ENCODE measurements around the gene VPREB3. TPM values are rescaled to one million over a fixed set of nuclear protein-coding genes. Genes with fewer than 3 reads are reported as not detected.

The VPREB3 gene
- total and polyA plus RNA-seq, 10 of the 15 experiments (the other 5 are each of a cell fraction or from before 2014, with no cell fraction given) = 0.75 to 79.5 (median 23.8) TPM

- ChIA-PET CTCF (interaction anchor here (0.7 to 2.7 kb wide), 6 partner anchors 50 to 184 kb away, joined by 3 to 14 read pairs (median 5); partner anchors contain the start of gene SLC2A11), SMC1A (ENCODE audit: uncharacterized antibody, unreplicated experiment) (interaction anchor here (0.8 to 1.9 kb wide), 2 partner anchors 69 to 70 kb away, joined by 3 to 4 read pairs; no protein-coding TSS in a partner anchor), POLR2A (interaction anchor here (0.7 to 1.6 kb wide), 4 partner anchors 56 to 733 kb away, joined by 3 to 4 read pairs (median 4); no protein-coding TSS in a partner anchor), RAD21 (ENCODE audit: unreplicated experiment) (interaction anchor here (0.6 to 2.9 kb wide), 4 partner anchors 68 to 76 kb away, joined by 3 to 11 read pairs (median 6); no protein-coding TSS in a partner anchor)
- no peak for TF ChIP-seq MTA2 (IDR thresholded peaks at IDR 0.05; ENCODE audit: low read depth)
- TF ChIP-seq SREBF2 (IDR thresholded peaks at IDR 0.05; ENCODE audit: low read length) = no peak
- in situ Hi-C loops (cut with MboI) (no loop called here), intact Hi-C loops (cut with micrococcal nuclease; ENCODE audit: unreplicated experiment) (no loop called here)
- DNase-seq (ENCODE audit: low read depth, low spot score) (no peak), FAIRE-seq (no peak), ATAC-seq (peak; percentile 26; the same call in 2 of the 3 replicates)
- Histone ChIP-seq H3K9ac (ENCODE audit: control insufficient read depth, insufficient read depth, low read length) (no peak overlapping the region), H2AFZ (ENCODE audit: control insufficient read depth, low read depth, low read length) (no peak overlapping the region), H3K36me3 (ENCODE audit: control insufficient read depth in 2 of 2, insufficient read depth in 2 of 2, low read length in 1 of 2) (no peaks in the 10 kb centered on the region), H3K9me3 (replicated peaks; ENCODE audit: control insufficient read depth, insufficient read depth, low read length) (no peaks in the 10 kb centered on the region), H3K4me2 (ENCODE audit: control insufficient read depth, insufficient read depth) (no peak overlapping the region), H3K4me3 (no peak overlapping the region), H3K27me3 (replicated peaks in 1 of 2; ENCODE audit: control insufficient read depth in 2 of 2, insufficient read depth in 2 of 2, low read length in 1 of 2) (peaks cover 2% of the 10 kb centered on the region in 2 experiments; a peak in 2 of 4 replicates), H3K4me1 (ENCODE audit: control insufficient read depth, insufficient read depth, low read length) (peaks cover 8% of the 10 kb centered on the region), H3K79me2 (ENCODE audit: control insufficient read depth, insufficient read depth, low read length) (no peaks in the 10 kb centered on the region), H3K27ac (ENCODE audit: control insufficient read depth, insufficient read depth) (no peak overlapping the region), H4K20me1 (ENCODE audit: control insufficient read depth, insufficient read depth) (no peaks in the 10 kb centered on the region)
- no TSS peak for BruUV-seq (replicated peaks)
- WGBS (ENCODE audit: insufficient coverage, insufficient replicate concordance, low lambda C conversion rate, missing lambda C conversion rate) = 31% methylated on average over 3 of the region's 3 CpGs
Observed at GRCh38 chr22:23775779-23776375, 21.7 kb upstream of the VPREB3 start.

DNA sequence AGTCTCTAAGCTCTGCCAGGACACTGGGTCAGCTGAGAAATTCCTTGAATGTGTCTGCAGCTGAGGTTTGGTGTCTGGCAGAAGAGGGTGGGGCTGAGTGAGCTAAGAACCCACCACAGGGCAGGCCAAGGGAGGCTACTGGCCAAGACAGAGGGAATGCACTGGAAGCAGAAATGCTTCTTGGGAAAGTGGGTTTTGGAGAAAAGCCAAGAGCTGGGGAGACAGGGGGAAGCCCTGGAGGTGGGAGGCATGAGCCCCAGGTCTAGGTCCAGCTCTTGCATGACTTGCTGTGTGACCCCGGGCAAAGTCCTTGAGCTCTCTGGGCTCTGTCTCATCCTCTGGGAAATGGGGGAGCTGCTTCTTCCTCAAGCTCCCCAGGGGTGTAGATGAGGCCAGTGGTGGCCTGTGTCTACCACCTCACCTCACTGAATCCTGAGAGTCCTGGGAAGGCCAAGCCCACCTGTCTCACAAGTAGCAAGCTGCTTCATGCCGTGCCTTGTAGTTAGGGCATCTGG lies 20.8 kb upstream of the VPREB3 start:
- TF ChIP-seq MTA3 (IDR thresholded peaks at IDR 0.05; ENCODE audit: borderline replicate concordance, low read length) (no peak), TCF7 (IDR thresholded peaks at IDR 0.05; ENCODE audit: borderline replicate concordance) (no peak), CHD4 (IDR thresholded peaks at IDR 0.05) (no peak)
- TF ChIP-seq, protein P1, sequence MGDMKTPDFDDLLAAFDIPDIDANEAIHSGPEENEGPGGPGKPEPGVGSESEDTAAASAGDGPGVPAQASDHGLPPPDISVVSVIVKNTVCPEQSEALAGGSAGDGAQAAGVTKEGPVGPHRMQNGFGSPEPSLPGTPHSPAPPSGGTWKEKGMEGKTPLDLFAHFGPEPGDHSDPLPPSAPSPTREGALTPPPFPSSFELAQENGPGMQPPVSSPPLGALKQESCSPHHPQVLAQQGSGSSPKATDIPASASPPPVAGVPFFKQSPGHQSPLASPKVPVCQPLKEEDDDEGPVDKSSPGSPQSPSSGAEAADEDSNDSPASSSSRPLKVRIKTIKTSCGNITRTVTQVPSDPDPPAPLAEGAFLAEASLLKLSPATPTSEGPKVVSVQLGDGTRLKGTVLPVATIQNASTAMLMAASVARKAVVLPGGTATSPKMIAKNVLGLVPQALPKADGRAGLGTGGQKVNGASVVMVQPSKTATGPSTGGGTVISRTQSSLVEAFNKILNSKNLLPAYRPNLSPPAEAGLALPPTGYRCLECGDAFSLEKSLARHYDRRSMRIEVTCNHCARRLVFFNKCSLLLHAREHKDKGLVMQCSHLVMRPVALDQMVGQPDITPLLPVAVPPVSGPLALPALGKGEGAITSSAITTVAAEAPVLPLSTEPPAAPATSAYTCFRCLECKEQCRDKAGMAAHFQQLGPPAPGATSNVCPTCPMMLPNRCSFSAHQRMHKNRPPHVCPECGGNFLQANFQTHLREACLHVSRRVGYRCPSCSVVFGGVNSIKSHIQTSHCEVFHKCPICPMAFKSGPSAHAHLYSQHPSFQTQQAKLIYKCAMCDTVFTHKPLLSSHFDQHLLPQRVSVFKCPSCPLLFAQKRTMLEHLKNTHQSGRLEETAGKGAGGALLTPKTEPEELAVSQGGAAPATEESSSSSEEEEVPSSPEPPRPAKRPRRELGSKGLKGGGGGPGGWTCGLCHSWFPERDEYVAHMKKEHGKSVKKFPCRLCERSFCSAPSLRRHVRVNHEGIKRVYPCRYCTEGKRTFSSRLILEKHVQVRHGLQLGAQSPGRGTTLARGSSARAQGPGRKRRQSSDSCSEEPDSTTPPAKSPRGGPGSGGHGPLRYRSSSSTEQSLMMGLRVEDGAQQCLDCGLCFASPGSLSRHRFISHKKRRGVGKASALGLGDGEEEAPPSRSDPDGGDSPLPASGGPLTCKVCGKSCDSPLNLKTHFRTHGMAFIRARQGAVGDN (IDR thresholded peaks at IDR 0.05) = no peak
- RAD21 ChIA-PET (ENCODE audit: unreplicated experiment) = interaction anchor here (0.7 to 2.9 kb wide), 4 partner anchors 31 to 77 kb away, joined by 3 to 11 read pairs (median 6); no protein-coding TSS in a partner anchor
- H3K27ac ChIP-seq (ENCODE audit: control insufficient read depth, insufficient read depth) = no peak overlapping the region
- H2AFZ ChIP-seq (ENCODE audit: control insufficient read depth, low read depth, low read length) = no peak overlapping the region
- H3K79me2 ChIP-seq (ENCODE audit: control insufficient read depth, insufficient read depth, low read length) = no peaks in the 10 kb centered on the region
- H3K4me2 ChIP-seq (ENCODE audit: control insufficient read depth, insufficient read depth) = no peak overlapping the region
- SMC1A ChIA-PET (ENCODE audit: uncharacterized antibody, unreplicated experiment) = interaction anchor here (0.8 to 1.9 kb wide), 6 partner anchors 14 to 147 kb away, joined by 3 to 4 read pairs (median 4); no protein-coding TSS in a partner anchor
- FAIRE-seq = no peak
- H3K9me3 ChIP-seq (replicated peaks; ENCODE audit: control insufficient read depth, insufficient read depth, low read length) = no peaks in the 10 kb centered on the region
- H3K27me3 ChIP-seq (replicated peaks in 1 of 2; ENCODE audit: control insufficient read depth in 2 of 2, insufficient read depth in 2 of 2, low read length in 1 of 2) = peaks cover under 1 to 2% of the 10 kb centered on the region in 2 experiments; a peak in 2 of 4 replicates
- CTCF ChIA-PET = interaction anchor here (1.2 to 2.7 kb wide), 4 partner anchors 51 to 83 kb away, joined by 3 to 14 read pairs (median 10); partner anchors contain the start of gene SLC2A11
- WGBS (ENCODE audit: insufficient coverage, insufficient replicate concordance, low lambda C conversion rate, missing lambda C conversion rate) = 58% methylated on average over 2 of the region's 2 CpGs
- intact Hi-C loops (cut with micrococcal nuclease; ENCODE audit: unreplicated experiment) = no loop called here
- in situ Hi-C loops (cut with MboI) = no loop called here
- BruUV-seq (replicated peaks) = no TSS peak
- no peak for DNase-seq (ENCODE audit: low read depth, low spot score)
- H3K36me3 ChIP-seq (ENCODE audit: control insufficient read depth in 2 of 2, insufficient read depth in 2 of 2, low read length in 1 of 2) = no peaks in the 10 kb centered on the region
- H3K4me1 ChIP-seq (ENCODE audit: control insufficient read depth, insufficient read depth, low read length) = peaks cover 8% of the 10 kb centered on the region
- H4K20me1 ChIP-seq (ENCODE audit: control insufficient read depth, insufficient read depth) = no peaks in the 10 kb centered on the region
- POLR2A ChIA-PET = interaction anchor here (0.8 to 1.6 kb wide), 4 partner anchors 13 to 73 kb away, joined by 3 to 5 read pairs (median 4); no protein-coding TSS in a partner anchor
- H3K4me3 ChIP-seq = no peak overlapping the region
- H3K9ac ChIP-seq (ENCODE audit: control insufficient read depth, insufficient read depth, low read length) = no peak overlapping the region
- ATAC-seq = no peak

Data from GM12878 (cell line).